NOMO-1 (cell line): ENCODE data around the gene DAAM2.

Source experiments
- DNase-seq, 2 experiments: peaks; one replicate each; lab custom pipeline; 2025; ENCODE audit not compliant: unreplicated experiment in 2 of 2; lab: John Stamatoyannopoulos, UW

The DAAM2 gene

GRCh38 chr6:39925191-39925930 is 133.2 kb downstream of the DAAM2 start:
- no peak for DNase-seq

- DNase-seq, result no peak
These were observed 133.7 kb downstream of the DAAM2 start for GRCh38 chr6:39925931-39926290.

- DNase-seq, result no peak
These were observed 134.5 kb downstream of the DAAM2 start for GRCh38 chr6:39926668-39927067.

GRCh38 chr6:39927159-39927558 is 135.0 kb downstream of the DAAM2 start:
- no peak for DNase-seq

GRCh38 chr6:39929039-39929732 is 137.0 kb downstream of the DAAM2 start:
- DNase-seq, result no peak

GRCh38 chr6:39929733-39930461 is 137.7 kb downstream of the DAAM2 start:
- DNase-seq, result no peak

- no peak for DNase-seq
These were observed 138.4 kb downstream of the DAAM2 start for GRCh38 chr6:39930540-39930939.

- no peak for DNase-seq
These were observed 139.4 kb downstream of the DAAM2 start for GRCh38 chr6:39931607-39932006.

- no peak for DNase-seq
These were observed 140.3 kb downstream of the DAAM2 start for GRCh38 chr6:39932386-39932910.

- DNase-seq, result no peak
These were observed 141.5 kb downstream of the DAAM2 start for GRCh38 chr6:39933669-39934130.

- peak; percentile 26 to 31 for DNase-seq
These were observed 142.1 kb downstream of the DAAM2 start, which contains the start of gene MOCS1 for GRCh38 chr6:39934131-39934757. Gene MOCS1 (minus strand): TSS chr6:39934462. CDS start chr6:39934417, 45 bp downstream.

GRCh38 chr6:39935241-39935640 is 143.1 kb downstream of the DAAM2 start:
- DNase-seq, result no peak

- no peak for DNase-seq
These were observed 144.7 kb downstream of the DAAM2 start for GRCh38 chr6:39936857-39937256.

GRCh38 chr6:39937686-39938333 is 145.6 kb downstream of the DAAM2 start:
- no peak for DNase-seq

- no peak for DNase-seq
These were observed 146.8 kb downstream of the DAAM2 start for GRCh38 chr6:39938773-39939654.

- DNase-seq, result no peak
These were observed 149.0 kb downstream of the DAAM2 start for GRCh38 chr6:39941138-39941537.

- DNase-seq, result no peak
These were observed 149.6 kb downstream of the DAAM2 start for GRCh38 chr6:39941820-39942219.

- DNase-seq, result peak in 1 of 2 experiments; percentile 21
These were observed 150.9 kb downstream of the DAAM2 start for GRCh38 chr6:39942903-39943580.

GRCh38 chr6:39945626-39946025 is 153.4 kb downstream of the DAAM2 start:
- no peak for DNase-seq
